Bronchial epithelial cell (primary cell): ENCODE measurements around the gene NR1H4. TPM values are rescaled to one million over a fixed set of nuclear protein-coding genes. Genes with fewer than 3 reads are reported as not detected.

ENCODE experiments used
- DNase-seq: peaks from one replicate; pipeline ENCODE4 v3.0.0-alpha.2; 2010; ENCODE audit warnings: low read depth
- FAIRE-seq: peaks from 2 replicates; lab custom pipeline; 2011; peaks lifted over from hg19 to GRCh38; lab: Jason Lieb, UNC
- H3K27me3 ChIP-seq: 2 replicates; pipeline ENCODE4 v1.5.1; 2011; ENCODE audit warnings: low read length; ENCODE audit not compliant: control insufficient read depth, insufficient read depth
- H3K36me3 ChIP-seq: 2 replicates; pipeline ENCODE4 v1.5.1; 2011; ENCODE audit warnings: low read length; ENCODE audit not compliant: control insufficient read depth, insufficient read depth
- H3K4me3 ChIP-seq: 2 replicates; pipeline ENCODE4 v1.5.1; 2011; ENCODE audit warnings: mild to moderate bottlenecking, low read depth, low read length, control low read depth
- total RNA-seq: library from RNA; depleted of rRNA; stranded (reverse); fragments of >200 nt; gene quantifications from 2 replicates; pipeline ENCODE4 v1.2.1, GENCODE V29; 2014
- TF ChIP-seq, protein P1 (sequence below): IDR thresholded peaks from 2 replicates; pipeline ENCODE4 v1.5.1; 2011; ENCODE audit warnings: mild to moderate bottlenecking, moderate library complexity, low read length, control low read depth, inconsistent platforms; ENCODE audit not compliant: insufficient read depth, severe bottlenecking

The NR1H4 gene
- total RNA-seq, 1 donor from 2014 or later: not detected

DNA sequence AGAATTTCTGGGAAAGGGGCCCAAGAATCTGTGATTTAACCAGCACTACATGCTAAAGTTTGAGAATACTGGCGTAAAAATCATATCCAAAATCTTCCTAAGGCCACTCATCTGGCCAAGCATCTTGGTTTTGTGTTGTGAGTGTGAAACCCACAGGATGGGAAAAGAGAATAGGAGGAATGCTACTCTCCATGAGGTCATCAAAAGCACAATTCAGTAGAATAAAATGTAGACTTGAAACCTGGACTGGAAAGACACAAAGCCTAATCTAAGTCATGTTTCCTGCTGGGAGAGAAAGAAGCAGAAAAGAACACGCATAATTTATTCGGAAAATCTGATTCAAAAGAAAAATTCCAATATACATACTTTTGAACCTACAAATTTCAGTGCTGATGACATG is 42.3 kb downstream of the NR1H4 start:
- Histone ChIP-seq H3K27me3 (no peaks in the 10 kb centered on the region), H3K36me3 (no peaks in the 10 kb centered on the region), H3K4me3 (no peak overlapping the region)
- DNase-seq: no peak
- FAIRE-seq: no peak
- TF ChIP-seq, protein P1, sequence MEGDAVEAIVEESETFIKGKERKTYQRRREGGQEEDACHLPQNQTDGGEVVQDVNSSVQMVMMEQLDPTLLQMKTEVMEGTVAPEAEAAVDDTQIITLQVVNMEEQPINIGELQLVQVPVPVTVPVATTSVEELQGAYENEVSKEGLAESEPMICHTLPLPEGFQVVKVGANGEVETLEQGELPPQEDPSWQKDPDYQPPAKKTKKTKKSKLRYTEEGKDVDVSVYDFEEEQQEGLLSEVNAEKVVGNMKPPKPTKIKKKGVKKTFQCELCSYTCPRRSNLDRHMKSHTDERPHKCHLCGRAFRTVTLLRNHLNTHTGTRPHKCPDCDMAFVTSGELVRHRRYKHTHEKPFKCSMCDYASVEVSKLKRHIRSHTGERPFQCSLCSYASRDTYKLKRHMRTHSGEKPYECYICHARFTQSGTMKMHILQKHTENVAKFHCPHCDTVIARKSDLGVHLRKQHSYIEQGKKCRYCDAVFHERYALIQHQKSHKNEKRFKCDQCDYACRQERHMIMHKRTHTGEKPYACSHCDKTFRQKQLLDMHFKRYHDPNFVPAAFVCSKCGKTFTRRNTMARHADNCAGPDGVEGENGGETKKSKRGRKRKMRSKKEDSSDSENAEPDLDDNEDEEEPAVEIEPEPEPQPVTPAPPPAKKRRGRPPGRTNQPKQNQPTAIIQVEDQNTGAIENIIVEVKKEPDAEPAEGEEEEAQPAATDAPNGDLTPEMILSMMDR: no peak

DNA sequence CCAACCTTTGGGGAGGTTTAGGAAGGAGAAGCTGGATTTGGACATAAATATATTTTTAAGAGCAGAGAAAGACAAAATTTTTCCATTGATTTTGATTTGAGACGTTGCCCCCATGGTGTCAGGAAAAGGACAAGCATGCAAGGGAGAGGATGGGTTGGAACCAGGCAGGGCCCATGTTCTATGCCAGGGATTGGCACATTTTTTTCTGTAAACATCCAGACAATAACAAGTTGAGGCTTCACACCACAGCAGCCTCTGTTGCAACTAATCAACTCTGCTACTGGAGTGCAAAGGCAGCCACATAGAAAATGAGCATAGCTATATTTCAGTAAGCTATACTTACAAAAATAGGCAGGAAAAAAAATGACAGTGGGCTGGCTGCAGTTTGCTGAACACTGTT is 44.7 kb downstream of the NR1H4 start:
- H3K36me3 ChIP-seq: no peaks in the 10 kb centered on the region
- no peaks in the 10 kb centered on the region for H3K27me3 ChIP-seq
- DNase-seq: no peak
- no peak overlapping the region for H3K4me3 ChIP-seq
- TF ChIP-seq, protein P1: no peak
- FAIRE-seq: no peak

DNA sequence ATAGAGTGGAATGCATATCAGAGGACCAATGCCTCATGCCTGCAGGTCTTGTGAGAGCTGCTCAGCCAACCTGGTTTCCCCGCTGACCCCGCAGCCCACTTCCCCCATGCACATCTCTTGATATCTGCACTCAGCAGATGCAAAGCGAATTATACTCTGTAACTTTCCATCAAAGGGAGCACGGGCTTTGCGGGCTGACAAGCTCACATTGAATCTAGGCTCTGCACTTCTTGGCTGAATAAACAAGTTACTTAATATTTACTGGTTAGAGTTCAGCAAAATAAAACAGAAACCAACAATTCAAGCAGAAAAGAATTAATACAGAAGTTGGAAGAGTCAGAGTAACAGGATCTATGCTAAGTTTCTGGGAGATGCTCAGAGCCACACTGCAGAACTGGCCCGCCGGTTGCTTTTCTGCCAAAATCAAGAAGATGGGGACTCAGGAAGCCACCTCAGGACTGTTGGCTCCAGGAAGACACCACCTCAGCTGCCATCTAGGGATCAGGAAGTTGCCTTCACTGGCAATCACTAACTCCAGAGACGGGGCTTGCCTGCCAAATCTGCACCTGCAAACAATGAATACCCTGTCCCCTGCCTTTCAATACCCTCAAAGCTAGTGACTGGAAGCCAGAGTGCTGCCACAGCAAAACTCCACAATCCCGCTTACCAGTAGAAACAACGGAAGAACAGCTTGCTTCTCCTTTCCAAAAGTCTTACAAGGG is 46.5 kb downstream of the NR1H4 start:
- TF ChIP-seq, protein P1: no peak
- H3K4me3 ChIP-seq: no peak overlapping the region

DNA sequence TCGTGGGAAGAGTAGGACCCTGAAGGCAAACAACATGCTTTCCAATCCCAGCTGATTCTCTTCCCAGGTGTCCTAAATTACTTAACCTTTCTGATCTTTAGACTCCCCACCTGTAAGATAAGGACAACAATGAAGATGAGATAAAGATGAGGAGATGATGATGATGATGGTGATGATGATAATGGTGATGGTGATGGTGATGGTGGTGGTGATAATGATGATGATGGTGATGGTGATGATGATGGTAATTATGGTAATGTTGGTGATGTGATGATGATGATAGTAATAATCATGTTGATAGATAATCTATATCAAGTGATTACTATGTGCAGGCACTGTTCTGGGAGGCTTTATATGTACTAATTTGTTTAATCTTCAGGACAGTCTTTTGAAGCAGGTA is 48.3 kb downstream of the NR1H4 start:
- TF ChIP-seq, protein P1: no peak
- H3K4me3 ChIP-seq: no peak overlapping the region
- FAIRE-seq (no peak), DNase-seq (no peak)
- no peaks in the 10 kb centered on the region for H3K36me3 ChIP-seq
- H3K27me3 ChIP-seq: no peaks in the 10 kb centered on the region

More for the DNA sequence above, 46.5 kb downstream of the NR1H4 start:
- Histone ChIP-seq H3K36me3 (no peaks in the 10 kb centered on the region), H3K27me3 (no peaks in the 10 kb centered on the region)
- FAIRE-seq: no peak
- DNase-seq: no peak

DNA sequence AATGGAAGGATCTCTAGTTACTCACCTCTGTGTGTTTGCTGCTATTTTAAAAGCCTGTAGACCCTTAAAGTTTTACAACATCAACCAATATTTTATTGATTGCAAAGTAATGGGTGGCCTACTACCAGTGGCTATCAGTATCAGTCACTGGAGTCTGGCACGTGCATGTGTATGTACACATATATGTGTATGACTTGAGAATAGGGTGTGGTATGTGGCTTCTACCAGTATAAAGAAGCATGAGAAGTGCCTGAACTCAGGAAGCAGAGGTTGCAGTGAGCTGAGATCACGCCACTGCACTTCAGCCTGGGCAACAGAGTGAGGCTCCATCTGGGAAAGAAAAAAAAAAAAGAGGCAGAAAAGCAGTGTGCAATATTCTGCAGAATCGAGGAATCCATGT is 54.4 kb downstream of the NR1H4 start:
- Histone ChIP-seq H3K4me3 (no peak overlapping the region), H3K27me3 (no peaks in the 10 kb centered on the region), H3K36me3 (no peaks in the 10 kb centered on the region)
- DNase-seq: no peak
- FAIRE-seq: no peak
- TF ChIP-seq, protein P1: no peak
